HFFc6 (cell line): ENCODE data around the gene GCK. TPM values are rescaled to one million over a fixed set of nuclear protein-coding genes. Genes with fewer than 3 reads are reported as not detected.

ENCODE experiments used
- DNase-seq: peaks from one replicate; pipeline ENCODE4 v3.0.0-alpha.2; 2018
- H3K27ac Mint-ChIP-seq: 2 replicates; pipeline ENCODE4 v1.8.0; 2020; ENCODE audit warnings: mild to moderate bottlenecking, mixed read lengths
- H3K27me3 Mint-ChIP-seq: 2 replicates; pipeline ENCODE4 v1.8.0; 2021; ENCODE audit warnings: mild to moderate bottlenecking, moderate library complexity, mixed read lengths; ENCODE audit not compliant: insufficient read depth
- H3K36me3 Mint-ChIP-seq: 2 replicates; pipeline ENCODE4 v1.8.0; 2021; ENCODE audit warnings: low read depth, mixed read lengths
- H3K4me1 Mint-ChIP-seq: 2 replicates; pipeline ENCODE4 v1.8.0; 2020; ENCODE audit warnings: low read depth, mixed read lengths
- H3K4me3 Mint-ChIP-seq: 2 replicates; pipeline ENCODE4 v1.8.0; 2020; ENCODE audit warnings: mild to moderate bottlenecking, moderate library complexity, mixed read lengths
- H3K9me3 Mint-ChIP-seq: 2 replicates; pipeline ENCODE4 v1.8.0; 2020; ENCODE audit warnings: mild to moderate bottlenecking, mixed read lengths
- total RNA-seq, 6 experiments: library from RNA; stranded (reverse); fragmentation: NEBNext Ultra II Directional; extraction: Animal tissue kit (Norgen Biotek cat#: 25700); gene quantifications; 2 replicates in 1 of 6; 3 replicates in 5 of 6; pipeline ENCODE4 v1.2.3, GENCODE V29; 2021
- TF ChIP-seq, protein P1 (sequence below): fragments of 200-600 bp; sonication (generic); IDR thresholded peaks from 2 replicates; pipeline ENCODE4 v1.5.0; 2021; ENCODE audit warnings: antibody characterized with exemption, mild to moderate bottlenecking

GCK gene
- total RNA-seq, 6 experiments from 2014 or later: 0.11 to 0.26 (median 0.17) TPM; not detected in 2

DNA sequence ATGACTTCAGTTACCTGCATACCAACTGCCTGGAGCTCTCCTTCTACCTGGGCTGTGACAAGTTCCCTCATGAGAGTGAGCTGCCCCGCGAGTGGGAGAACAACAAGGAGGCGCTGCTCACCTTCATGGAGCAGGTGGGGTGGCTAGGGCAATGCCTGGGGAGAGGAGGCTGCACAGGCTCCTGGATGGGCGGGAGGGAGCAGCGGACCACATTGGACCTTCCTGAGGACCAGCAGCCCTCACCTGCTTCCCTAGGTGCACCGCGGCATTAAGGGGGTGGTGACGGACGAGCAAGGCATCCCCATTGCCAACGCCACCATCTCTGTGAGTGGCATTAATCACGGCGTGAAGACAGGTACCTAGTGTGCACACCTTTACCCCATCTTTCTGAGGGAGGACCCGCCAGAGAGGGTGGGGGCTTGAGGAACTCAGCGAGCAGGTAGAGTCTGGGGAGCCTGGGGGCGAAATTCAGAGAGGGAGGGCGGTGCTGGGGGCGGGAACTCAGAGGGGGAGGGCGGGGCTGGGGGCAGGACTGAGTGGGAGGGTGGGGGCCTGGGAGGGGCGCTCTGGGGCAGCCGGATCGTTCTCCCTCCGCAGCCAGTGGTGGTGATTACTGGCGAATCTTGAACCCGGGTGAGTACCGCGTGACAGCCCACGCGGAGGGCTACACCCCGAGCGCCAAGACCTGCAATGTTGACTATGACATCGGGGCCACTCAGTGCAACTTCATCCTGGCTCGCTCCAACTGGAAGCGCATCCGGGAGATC is 76.1 kb downstream of the GCK start:
- Mint-ChIP-seq H3K27ac (no peak overlapping the region), H3K4me1 (peaks cover 4% of the 10 kb centered on the region; the same call in 1 of the 2 replicates), H3K27me3 (peaks cover 7% of the 10 kb centered on the region), H3K36me3 (peaks cover 13% of the 10 kb centered on the region), H3K4me3 (no peak overlapping the region), H3K9me3 (no peaks in the 10 kb centered on the region)
- TF ChIP-seq, protein P1, sequence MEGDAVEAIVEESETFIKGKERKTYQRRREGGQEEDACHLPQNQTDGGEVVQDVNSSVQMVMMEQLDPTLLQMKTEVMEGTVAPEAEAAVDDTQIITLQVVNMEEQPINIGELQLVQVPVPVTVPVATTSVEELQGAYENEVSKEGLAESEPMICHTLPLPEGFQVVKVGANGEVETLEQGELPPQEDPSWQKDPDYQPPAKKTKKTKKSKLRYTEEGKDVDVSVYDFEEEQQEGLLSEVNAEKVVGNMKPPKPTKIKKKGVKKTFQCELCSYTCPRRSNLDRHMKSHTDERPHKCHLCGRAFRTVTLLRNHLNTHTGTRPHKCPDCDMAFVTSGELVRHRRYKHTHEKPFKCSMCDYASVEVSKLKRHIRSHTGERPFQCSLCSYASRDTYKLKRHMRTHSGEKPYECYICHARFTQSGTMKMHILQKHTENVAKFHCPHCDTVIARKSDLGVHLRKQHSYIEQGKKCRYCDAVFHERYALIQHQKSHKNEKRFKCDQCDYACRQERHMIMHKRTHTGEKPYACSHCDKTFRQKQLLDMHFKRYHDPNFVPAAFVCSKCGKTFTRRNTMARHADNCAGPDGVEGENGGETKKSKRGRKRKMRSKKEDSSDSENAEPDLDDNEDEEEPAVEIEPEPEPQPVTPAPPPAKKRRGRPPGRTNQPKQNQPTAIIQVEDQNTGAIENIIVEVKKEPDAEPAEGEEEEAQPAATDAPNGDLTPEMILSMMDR: no peak
- no peak for DNase-seq

- Mint-ChIP-seq H3K27me3 (peaks cover 6% of the 10 kb centered on the region), H3K27ac (no peak overlapping the region), H3K4me1 (no peaks in the 10 kb centered on the region), H3K9me3 (no peaks in the 10 kb centered on the region), H3K4me3 (no peak overlapping the region), H3K36me3 (peaks cover 9% of the 10 kb centered on the region)
- DNase-seq: no peak
- TF ChIP-seq, protein P1: no peak
Measured at GRCh38 chr7:44112231-44112996, 76.8 kb downstream of the GCK start.

GRCh38 chr7:44111761-44112160 is 77.5 kb downstream of the GCK start:
- TF ChIP-seq, protein P1: no peak
- H3K36me3 Mint-ChIP-seq: peaks cover 9% of the 10 kb centered on the region
- H3K4me3 Mint-ChIP-seq: no peak overlapping the region
- no peak for DNase-seq
- peaks cover 6% of the 10 kb centered on the region; the same call in 1 of the 2 replicates for H3K27me3 Mint-ChIP-seq
- H3K27ac Mint-ChIP-seq: no peak overlapping the region
- H3K9me3 Mint-ChIP-seq: no peaks in the 10 kb centered on the region
- no peaks in the 10 kb centered on the region for H3K4me1 Mint-ChIP-seq

DNA sequence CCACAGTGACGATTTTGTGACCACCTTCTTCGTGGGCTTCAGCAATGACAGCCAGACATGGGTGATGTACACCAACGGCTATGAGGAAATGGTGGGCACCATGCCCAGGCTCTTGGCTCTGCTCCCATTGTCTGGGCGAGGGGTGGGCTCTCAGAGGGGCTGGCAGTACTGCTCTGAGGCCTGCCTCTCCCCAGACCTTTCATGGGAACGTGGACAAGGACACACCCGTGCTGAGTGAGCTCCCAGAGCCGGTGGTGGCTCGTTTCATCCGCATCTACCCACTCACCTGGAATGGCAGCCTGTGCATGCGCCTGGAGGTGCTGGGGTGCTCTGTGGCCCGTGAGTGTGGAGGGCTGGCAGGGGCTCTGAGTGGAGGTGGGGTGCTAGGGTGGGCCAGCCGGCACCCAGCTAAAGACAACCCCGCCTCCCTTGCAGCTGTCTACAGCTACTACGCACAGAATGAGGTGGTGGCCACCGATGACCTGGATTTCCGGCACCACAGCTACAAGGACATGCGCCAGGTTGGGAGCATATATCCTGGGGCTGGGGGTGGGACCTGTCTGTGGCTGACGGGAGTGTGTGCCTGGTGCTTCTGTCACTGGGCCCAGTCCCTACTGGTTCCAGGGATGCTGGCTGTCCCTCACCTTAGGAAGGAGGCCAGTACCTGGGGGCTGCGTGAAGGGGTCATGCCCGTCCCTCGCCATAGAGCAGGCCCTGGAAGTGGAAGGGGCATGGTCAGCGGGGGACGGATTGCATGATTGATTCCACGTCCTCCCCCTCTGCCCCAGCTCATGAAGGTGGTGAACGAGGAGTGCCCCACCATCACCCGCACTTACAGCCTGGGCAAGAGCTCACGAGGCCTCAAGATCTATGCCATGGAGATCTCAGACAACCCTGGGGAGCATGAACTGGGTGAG is 78.3 kb downstream of the GCK start:
- no peak for DNase-seq
- Mint-ChIP-seq H3K27ac (no peak overlapping the region), H3K9me3 (no peaks in the 10 kb centered on the region), H3K27me3 (peaks cover 6% of the 10 kb centered on the region; the same call in 1 of the 2 replicates), H3K4me3 (no peak overlapping the region), H3K36me3 (peaks cover 9% of the 10 kb centered on the region), H3K4me1 (peaks cover 5% of the 10 kb centered on the region)
- TF ChIP-seq, protein P1: no peak

DNA sequence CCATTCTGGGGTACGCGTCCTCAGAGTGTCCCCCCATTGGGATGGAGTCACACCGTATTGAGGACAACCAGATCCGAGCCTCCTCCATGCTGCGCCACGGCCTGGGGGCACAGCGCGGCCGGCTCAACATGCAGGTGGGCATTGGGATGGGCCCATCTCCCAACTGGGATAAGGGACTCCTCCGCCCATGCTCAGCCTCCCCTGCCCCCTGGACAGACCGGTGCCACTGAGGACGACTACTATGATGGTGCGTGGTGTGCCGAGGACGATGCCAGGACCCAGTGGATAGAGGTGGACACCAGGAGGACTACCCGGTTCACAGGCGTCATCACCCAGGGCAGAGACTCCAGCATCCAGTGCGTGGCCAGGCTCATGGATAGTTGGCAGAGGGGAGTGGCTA is 79.2 kb downstream of the GCK start:
- no peak overlapping the region for H3K27ac Mint-ChIP-seq
- DNase-seq: no peak

More for the DNA sequence above, 79.2 kb downstream of the GCK start:
- TF ChIP-seq, protein P1: no peak
- H3K9me3 Mint-ChIP-seq: no peaks in the 10 kb centered on the region
- H3K4me3 Mint-ChIP-seq: no peak overlapping the region
- H3K36me3 Mint-ChIP-seq: peaks cover 9% of the 10 kb centered on the region
- peaks cover 6% of the 10 kb centered on the region; the same call in 1 of the 2 replicates for H3K27me3 Mint-ChIP-seq
- peaks cover 15% of the 10 kb centered on the region for H3K4me1 Mint-ChIP-seq
